GM19043 (cell line): Measurements from ENCODE around the gene TMEM51.

Source experiments
- ATAC-seq: cut with Tn5 transposase; IDR thresholded peaks from one replicate; pipeline ENCODE4 v1.9.1; 2021; ENCODE audit warnings: low read depth; ENCODE audit not compliant: unreplicated experiment

The TMEM51 gene, protein sequence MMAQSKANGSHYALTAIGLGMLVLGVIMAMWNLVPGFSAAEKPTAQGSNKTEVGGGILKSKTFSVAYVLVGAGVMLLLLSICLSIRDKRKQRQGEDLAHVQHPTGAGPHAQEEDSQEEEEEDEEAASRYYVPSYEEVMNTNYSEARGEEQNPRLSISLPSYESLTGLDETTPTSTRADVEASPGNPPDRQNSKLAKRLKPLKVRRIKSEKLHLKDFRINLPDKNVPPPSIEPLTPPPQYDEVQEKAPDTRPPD

DNA sequence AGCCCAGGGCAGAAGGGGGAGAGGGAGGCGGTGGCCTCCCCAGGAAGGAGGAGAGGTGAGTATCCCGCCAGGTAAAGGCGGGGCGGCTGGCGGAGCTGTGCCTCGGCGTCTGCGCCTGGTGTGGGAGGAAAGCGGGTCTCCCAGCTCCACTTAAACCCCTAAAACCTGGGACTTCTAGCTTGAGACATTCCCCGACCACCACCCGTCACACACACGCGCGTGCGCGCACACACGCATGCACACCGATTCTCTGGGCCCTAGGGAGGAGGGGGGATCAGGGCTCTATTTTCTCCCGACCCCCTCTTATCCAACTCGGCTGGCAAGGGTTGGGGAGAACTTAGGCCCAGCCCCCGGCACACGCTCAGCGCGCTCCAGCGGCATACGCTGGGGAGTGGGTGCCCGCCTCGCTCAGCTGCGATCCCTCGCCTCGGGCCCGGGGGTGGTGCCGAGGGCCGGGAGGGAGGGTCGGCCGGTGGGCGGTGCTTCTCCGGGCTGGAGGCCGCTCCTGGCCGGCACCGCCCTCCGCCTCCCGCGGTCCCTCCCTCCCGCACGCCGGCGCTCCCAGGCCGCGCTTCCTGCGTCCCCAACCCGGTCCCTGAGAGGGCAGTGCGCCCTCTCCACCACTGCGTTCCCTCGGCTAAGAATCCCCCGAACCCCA lies at the start of gene TMEM51:
Gene TMEM51 (plus strand): TSS at position 564 of the 658 bp plus-strand sequence. CDS start 61,341 bp downstream, outside the sequence.
- ATAC-seq: no peak

DNA sequence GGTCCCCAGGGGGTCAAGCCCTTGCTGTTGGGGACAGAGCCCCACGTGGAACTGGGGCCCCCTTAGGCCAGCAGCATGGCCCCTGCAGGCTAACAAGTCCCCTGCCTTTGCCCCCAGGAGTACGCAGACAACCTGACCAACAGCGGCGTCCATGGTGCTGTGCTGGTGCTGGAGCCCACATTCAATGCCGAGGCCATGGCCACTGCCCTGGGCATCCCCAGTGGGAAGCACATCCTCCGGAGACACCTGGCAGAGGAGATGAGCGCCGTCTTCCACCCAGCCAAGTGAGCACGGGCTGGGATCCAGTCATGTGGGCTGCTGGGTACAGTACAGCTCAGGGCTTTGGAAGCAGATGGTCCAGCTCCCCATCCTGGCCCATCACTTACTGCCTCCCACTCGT lies 49.6 kb upstream of the TMEM51 start:
- no peak for ATAC-seq

GRCh38 chr1:15104768-15105167 lies 48.8 kb upstream of the TMEM51 start:
- no peak for ATAC-seq

GRCh38 chr1:15106608-15107007 lies 46.9 kb upstream of the TMEM51 start:
- no peak for ATAC-seq

GRCh38 chr1:15107058-15107687 lies 46.4 kb upstream of the TMEM51 start:
- ATAC-seq: no peak

DNA sequence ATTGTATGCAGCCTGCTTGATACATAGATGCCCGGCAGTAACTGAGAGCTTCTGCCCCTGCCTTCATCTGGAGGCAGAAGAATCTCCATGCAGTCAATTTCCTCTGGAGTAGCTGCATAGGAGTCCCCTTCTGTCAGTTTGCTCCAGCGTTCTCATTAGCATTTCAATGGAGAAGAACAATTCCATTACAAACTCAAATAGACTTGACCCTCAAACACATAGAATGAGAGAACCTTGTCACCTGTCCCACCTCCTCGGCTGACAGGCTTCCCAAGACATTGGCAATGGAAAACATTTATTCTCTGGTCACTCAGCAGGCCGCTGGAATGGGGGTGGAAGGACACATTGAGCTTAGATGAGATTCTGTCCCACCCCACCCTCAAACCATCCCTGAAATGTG lies 45.6 kb upstream of the TMEM51 start:
- ATAC-seq: no peak

DNA sequence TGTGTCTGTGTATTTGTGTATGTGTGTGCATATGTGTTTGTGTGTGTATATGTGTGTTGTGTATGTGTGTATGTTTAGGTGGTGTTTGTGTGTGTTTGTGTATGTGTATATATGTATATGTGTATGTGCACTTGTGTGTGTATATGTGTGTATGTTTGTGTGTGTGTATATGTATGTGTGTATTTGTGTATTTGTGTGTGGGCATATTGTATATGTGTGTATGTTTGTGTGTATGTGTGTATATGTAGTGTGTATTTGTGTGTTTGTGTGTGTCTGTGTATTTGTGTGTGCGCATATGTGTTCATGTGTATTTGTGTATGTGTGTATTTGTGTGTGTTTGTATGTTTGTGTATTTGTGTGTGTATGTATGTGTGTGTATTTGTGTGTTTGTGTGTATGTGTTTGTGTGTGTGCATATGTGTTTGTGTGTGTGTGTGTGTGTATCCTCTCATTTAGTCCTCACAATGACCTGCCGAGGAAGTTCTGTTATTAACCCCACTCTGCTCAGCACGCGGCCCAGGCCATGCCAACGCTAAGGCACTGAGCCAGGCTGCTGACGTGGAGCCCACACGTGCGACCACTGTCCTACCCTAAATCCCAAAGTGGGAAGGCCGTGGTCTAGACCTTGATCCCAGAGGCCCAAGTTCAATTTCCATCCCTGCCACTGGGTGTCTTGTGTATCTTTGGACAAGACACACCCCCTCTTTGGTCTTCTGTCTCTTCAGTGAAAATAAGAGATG lies 43.2 kb upstream of the TMEM51 start:
- no peak for ATAC-seq

DNA sequence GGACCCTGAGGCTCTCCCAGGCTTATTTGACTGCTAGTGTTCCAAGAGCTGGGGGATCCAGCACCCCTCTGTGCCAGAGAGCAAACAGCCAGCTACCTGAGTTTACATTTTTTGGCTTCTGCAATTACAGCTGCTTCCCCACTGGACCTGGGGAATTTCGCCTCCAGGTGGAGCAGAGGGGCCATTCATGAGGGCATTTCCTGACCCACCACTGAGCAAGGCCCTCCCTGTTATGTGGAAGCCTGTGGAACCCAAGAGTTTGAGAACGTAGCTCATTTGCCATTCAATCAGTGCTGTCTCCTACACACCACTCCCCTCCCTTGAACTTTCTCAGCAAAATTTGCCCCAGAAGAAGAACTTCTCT lies 42.7 kb upstream of the TMEM51 start:
- no peak for ATAC-seq

DNA sequence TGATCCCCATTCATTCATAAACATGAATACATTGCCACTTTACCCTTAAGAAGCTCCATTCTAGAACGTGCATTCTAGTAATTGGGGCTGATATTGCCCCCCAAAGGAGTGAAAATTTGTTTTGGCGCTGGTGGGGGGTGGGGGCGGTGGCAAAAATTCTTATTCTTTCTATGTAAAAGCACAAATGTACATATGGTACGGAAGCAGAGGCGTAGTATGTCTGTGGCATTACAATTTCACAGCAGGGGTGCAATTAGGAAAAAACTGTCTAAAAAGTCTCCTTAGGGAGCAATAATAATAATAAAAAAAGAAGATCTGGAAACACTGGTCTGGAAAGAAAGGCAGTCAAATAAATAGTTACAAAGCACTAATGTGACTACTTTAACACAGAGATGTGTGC lies 40.4 kb upstream of the TMEM51 start:
- no peak for ATAC-seq

DNA sequence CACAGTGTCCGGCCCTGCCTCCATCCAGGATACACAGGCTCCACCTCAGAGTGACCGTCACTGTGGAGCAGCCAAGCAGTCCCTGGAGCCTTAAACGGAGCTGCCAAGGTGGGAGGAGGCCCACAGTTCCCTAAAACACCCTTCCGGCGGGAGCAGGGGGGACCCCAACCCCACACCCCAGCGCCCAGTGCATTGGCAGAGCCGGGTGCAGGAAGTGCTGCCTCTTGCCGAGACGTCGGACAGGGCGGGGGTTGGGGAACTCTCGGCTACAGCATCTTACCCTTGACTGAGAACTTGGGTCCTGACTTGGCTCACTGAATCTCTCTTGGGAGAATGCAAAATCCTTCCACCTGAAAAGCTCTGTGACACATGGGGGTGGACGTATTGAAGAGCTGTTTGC lies 38.7 kb upstream of the TMEM51 start:
- ATAC-seq: no peak

GRCh38 chr1:15115542-15116330 lies 37.8 kb upstream of the TMEM51 start:
- no peak for ATAC-seq

GRCh38 chr1:15116966-15117365 lies 36.6 kb upstream of the TMEM51 start:
- no peak for ATAC-seq

GRCh38 chr1:15117671-15118325 lies 35.7 kb upstream of the TMEM51 start:
- ATAC-seq: no peak

GRCh38 chr1:15118579-15118978 lies 35.0 kb upstream of the TMEM51 start:
- no peak for ATAC-seq

DNA sequence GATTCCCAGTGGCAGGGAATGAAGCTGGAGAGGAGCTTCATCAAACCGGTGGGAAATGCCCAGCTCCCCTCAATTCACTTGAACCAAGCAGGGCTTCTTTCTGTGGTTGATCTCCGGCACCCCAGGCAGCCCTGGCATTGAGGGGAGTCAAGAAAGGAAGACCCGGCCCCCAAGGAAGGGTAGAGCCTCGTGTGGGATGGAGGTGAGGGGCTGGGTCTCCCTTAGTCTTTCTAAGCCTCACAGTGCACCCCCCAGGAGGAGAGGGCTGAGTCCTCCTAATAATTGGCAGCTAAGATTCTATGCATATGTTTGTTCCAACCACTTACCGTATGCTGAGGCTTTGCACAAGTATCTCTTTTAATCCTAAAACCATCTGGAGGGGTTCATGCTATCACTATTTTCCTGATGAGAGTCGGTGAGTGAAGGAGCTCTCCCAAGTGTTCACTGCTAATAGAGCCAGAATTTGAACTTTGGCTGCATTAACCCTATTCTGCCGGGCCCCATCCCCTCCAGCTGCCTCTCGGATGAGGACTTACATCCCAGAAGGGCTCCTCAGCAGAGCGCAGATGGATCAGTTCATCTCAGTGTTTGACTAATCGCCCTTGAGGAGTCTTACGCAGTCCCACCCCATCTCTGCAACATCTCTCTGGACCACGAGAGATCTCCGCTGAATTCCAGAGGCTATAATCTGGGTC lies 33.1 kb upstream of the TMEM51 start:
- ATAC-seq: no peak

DNA sequence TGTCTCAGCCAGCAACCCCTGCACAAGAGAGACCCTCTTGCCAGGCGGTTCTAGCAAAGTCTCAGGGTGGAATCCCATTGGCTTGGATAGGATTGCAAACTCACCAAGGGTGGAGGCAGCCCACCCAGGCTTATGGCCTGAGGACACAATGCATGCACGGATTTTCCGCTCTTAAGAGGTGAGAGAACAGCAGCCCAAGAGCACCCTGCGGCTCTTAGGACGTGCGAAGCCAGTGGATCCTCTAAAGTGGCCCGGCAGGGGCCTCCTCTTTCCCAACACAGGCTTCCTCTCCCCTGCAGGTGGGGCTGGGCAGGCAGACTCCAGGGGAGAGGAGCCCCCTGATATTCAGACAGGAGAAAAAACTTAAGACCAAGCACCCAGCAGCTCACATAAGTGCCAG lies 31.2 kb upstream of the TMEM51 start:
- no peak for ATAC-seq

DNA sequence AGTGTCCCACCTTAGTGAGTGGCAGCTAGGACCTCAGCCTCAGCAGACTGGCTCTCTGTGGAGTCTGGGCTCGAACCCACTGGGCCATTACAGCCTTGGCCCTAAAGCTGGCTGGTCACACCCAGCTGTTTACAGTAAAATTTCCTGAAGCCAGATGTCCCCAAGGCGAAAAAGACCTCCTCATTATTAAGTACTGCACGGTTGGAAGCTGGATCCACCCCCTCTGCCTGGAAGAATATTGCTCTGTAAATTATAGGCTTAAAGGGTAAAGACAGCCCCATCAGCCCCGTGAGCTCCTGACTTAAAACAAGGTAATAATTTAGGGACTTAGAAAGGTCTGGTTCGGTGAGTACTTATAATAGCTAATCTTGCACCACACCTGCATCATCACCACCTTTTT lies 30.3 kb upstream of the TMEM51 start:
- ATAC-seq: no peak

DNA sequence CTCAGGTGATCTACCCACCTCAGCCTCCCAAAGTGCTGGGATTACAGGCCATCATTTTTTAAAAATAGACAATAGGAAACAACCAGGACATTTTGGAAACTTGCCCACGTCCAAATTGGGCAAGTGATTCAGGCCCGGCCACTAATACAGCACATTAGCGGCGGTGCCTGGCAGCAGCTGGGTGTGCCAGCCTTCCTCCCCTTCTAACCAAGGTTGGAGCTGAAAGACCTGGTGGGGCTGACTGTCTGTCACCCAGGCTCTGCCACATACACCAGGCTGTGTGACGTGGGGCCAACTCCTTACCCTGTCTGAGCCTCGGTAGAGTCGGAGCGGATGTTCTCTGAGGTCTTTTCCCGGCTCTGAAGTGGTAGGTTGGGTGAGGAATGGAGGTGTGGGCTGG lies 29.6 kb upstream of the TMEM51 start:
- ATAC-seq: no peak

GRCh38 chr1:15124362-15125100 lies 29.0 kb upstream of the TMEM51 start:
- no peak for ATAC-seq
